Loucy (cell line): Measurements from ENCODE around the gene WDR7.

Experiments
- H2AFZ ChIP-seq: fragments of 200-600 bp; sonication (generic); 2 replicates; pipeline ENCODE4 v1.6.0; 2016; ENCODE audit warnings: antibody characterized with exemption, mild to moderate bottlenecking, low read length, moderate library complexity
- H3F3A ChIP-seq: fragments of 200-600 bp; 2 replicates; pipeline ENCODE4 v1.6.0; 2016; ENCODE audit warnings: antibody characterized with exemption, low read depth, mild to moderate bottlenecking
- H3K27me3 ChIP-seq: fragments of 200-600 bp; sonication (generic); 2 replicates; pipeline ENCODE4 v1.6.1; 2014; ENCODE audit warnings: low read length, mild to moderate bottlenecking; ENCODE audit not compliant: insufficient read depth, poor library complexity, severe bottlenecking
- H3K36me3 ChIP-seq: fragments of 200-600 bp; sonication (generic); 2 replicates; pipeline ENCODE4 v1.6.1; 2016; ENCODE audit warnings: low read length; ENCODE audit not compliant: insufficient read depth
- H3K4me1 ChIP-seq: fragments of 200-600 bp; sonication (generic); 2 replicates; pipeline ENCODE4 v1.5.1; 2014; ENCODE audit warnings: low read length, mild to moderate bottlenecking; ENCODE audit not compliant: insufficient read depth, poor library complexity, severe bottlenecking
- H3K4me2 ChIP-seq: fragments of 200-600 bp; sonication (generic); 2 replicates; pipeline ENCODE4 v1.6.0; 2014; ENCODE audit warnings: antibody characterized with exemption, low read length, low read depth, mild to moderate bottlenecking; ENCODE audit not compliant: poor library complexity, severe bottlenecking
- H3K4me3 ChIP-seq: fragments of 200-600 bp; sonication (generic); 2 replicates; pipeline ENCODE4 v1.5.1; 2014; ENCODE audit warnings: low read length, mild to moderate bottlenecking, mixed read lengths; ENCODE audit not compliant: poor library complexity, severe bottlenecking
- H3K79me2 ChIP-seq: fragments of 200-600 bp; sonication (generic); 2 replicates; pipeline ENCODE4 v1.6.1; 2014; ENCODE audit warnings: low read length; ENCODE audit not compliant: insufficient read depth
- H3K9ac ChIP-seq: fragments of 200-600 bp; sonication (generic); 2 replicates; pipeline ENCODE4 v1.6.0; 2014; ENCODE audit warnings: mild to moderate bottlenecking, low read depth, low read length, moderate library complexity; ENCODE audit not compliant: poor library complexity, severe bottlenecking
- H3K9me2 ChIP-seq: fragments of 200-600 bp; sonication (generic); replicated peaks from 2 replicates; pipeline ENCODE4 v1.6.1; 2016; ENCODE audit warnings: low read depth, low read length, mixed read lengths
- H3K9me3 ChIP-seq: fragments of 200-600 bp; sonication (generic); 2 replicates; pipeline ENCODE4 v1.6.1; 2014; ENCODE audit warnings: mild to moderate bottlenecking, antibody characterized with exemption, low read length, low read depth; ENCODE audit not compliant: insufficient read depth
- H4K20me1 ChIP-seq: fragments of 200-600 bp; sonication (generic); 2 replicates; pipeline ENCODE4 v1.6.0; 2014; ENCODE audit warnings: antibody characterized with exemption, low read length, mild to moderate bottlenecking; ENCODE audit not compliant: insufficient read depth, poor library complexity, severe bottlenecking
- EZH2phosphoT487 ChIP-seq: fragments of 200-600 bp; IDR thresholded peaks from 2 replicates; pipeline ENCODE4 v1.6.1; 2018; ENCODE audit warnings: antibody characterized with exemption, mild to moderate bottlenecking, moderate library complexity, borderline replicate concordance
- TF ChIP-seq, protein P1 (sequence below): fragments of 200-600 bp; sonication (generic); conservative IDR thresholded peaks from 2 replicates; pipeline ENCODE4 v1.5.1; 2014; ENCODE audit warnings: mild to moderate bottlenecking, antibody characterized with exemption, low read length

The WDR7 gene

GRCh38 chr18:56878711-56879110 is 227.6 kb downstream of the WDR7 start:
- Histone ChIP-seq H2AFZ (no peak overlapping the region), H3K79me2 (no peaks in the 10 kb centered on the region), H3K4me2 (no peak overlapping the region), H3K9ac (no peak overlapping the region), H4K20me1 (no peaks in the 10 kb centered on the region), H3K36me3 (peaks cover 3% of the 10 kb centered on the region; the same call in 1 of the 2 replicates), H3K4me1 (peaks cover 4% of the 10 kb centered on the region), H3K9me2 (no peaks in the 10 kb centered on the region), H3K4me3 (no peak overlapping the region), H3K27me3 (no peaks in the 10 kb centered on the region), H3K9me3 (no peaks in the 10 kb centered on the region), H3F3A (no peaks in the 10 kb centered on the region)
- TF ChIP-seq, protein P1, sequence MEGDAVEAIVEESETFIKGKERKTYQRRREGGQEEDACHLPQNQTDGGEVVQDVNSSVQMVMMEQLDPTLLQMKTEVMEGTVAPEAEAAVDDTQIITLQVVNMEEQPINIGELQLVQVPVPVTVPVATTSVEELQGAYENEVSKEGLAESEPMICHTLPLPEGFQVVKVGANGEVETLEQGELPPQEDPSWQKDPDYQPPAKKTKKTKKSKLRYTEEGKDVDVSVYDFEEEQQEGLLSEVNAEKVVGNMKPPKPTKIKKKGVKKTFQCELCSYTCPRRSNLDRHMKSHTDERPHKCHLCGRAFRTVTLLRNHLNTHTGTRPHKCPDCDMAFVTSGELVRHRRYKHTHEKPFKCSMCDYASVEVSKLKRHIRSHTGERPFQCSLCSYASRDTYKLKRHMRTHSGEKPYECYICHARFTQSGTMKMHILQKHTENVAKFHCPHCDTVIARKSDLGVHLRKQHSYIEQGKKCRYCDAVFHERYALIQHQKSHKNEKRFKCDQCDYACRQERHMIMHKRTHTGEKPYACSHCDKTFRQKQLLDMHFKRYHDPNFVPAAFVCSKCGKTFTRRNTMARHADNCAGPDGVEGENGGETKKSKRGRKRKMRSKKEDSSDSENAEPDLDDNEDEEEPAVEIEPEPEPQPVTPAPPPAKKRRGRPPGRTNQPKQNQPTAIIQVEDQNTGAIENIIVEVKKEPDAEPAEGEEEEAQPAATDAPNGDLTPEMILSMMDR = no peak
- TF ChIP-seq EZH2phosphoT487 = no peak

DNA sequence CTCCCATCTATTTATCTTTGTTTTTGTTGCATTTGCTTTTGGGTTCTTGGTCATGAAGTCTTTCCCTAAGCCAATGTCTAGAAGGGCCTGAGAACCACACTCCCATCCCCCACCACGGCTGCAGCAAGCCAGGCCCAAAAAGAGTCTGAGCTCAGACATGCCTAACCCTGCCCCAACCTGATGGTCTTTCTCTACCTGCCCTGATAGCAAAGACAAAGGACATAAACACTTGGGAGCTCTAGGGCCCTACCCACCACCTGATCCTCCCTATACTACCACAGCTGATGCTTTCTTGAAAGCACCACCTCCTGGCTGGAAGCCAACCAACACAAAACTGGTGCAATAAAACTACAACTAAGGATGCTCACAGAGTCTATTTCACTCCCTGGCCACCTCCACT is 233.4 kb downstream of the WDR7 start:
- Histone ChIP-seq H3K9me3 (no peaks in the 10 kb centered on the region), H3K9me2 (no peaks in the 10 kb centered on the region), H3K9ac (no peak overlapping the region), H3K36me3 (peaks cover 3% of the 10 kb centered on the region; the same call in 1 of the 2 replicates), H3K79me2 (no peaks in the 10 kb centered on the region), H3K4me2 (no peak overlapping the region), H3K4me1 (no peaks in the 10 kb centered on the region), H3K27me3 (no peaks in the 10 kb centered on the region), H3K4me3 (no peak overlapping the region), H4K20me1 (no peaks in the 10 kb centered on the region), H3F3A (no peaks in the 10 kb centered on the region), H2AFZ (no peak overlapping the region)
- TF ChIP-seq, protein P1 = no peak
- TF ChIP-seq EZH2phosphoT487 = no peak

DNA sequence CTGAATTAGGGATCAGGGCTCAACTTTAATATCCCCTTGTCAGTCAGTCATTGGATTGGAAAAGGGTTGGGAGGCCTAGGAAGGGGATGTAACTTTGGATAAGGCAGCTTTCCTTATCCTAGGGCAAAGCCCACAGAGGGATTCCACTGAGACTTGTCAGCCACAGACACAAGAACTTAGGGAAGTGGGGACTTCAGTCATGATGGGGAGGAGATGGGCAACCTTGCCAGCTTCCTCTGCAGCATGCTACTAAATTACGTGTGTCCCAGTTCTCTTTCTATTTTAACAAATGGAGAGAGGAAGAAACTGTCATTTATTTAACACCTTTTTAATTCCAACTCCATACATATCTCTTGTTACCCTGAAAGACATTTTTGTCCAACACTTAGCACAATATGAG is 237.8 kb downstream of the WDR7 start:
- no peaks in the 10 kb centered on the region for H4K20me1 ChIP-seq
- no peaks in the 10 kb centered on the region for H3K36me3 ChIP-seq
- no peaks in the 10 kb centered on the region for H3F3A ChIP-seq
- no peak overlapping the region for H3K4me2 ChIP-seq
- H3K9ac ChIP-seq = no peak overlapping the region
- H2AFZ ChIP-seq = no peak overlapping the region
- H3K4me1 ChIP-seq = no peaks in the 10 kb centered on the region
- H3K79me2 ChIP-seq = no peaks in the 10 kb centered on the region
- H3K4me3 ChIP-seq = no peak overlapping the region
- H3K9me3 ChIP-seq = no peaks in the 10 kb centered on the region
- H3K9me2 ChIP-seq = no peaks in the 10 kb centered on the region
- no peak for TF ChIP-seq EZH2phosphoT487
- TF ChIP-seq, protein P1 = no peak
- H3K27me3 ChIP-seq = no peaks in the 10 kb centered on the region
